DND-41 (cell line): Measurements from ENCODE around the gene TCF7L2.

Experiments
- EZH2 ChIP-seq: IDR thresholded peaks from 3 replicates; pipeline ENCODE4 v1.6.1; 2012; ENCODE audit warnings: borderline replicate concordance, low read depth, mild to moderate bottlenecking, moderate library complexity, low read length, inconsistent platforms; ENCODE audit not compliant: severe bottlenecking
- TF ChIP-seq, protein P1 (sequence below): IDR thresholded peaks from 2 replicates; pipeline ENCODE4 v1.5.1; 2012; ENCODE audit warnings: borderline replicate concordance, low read length, moderate library complexity, mild to moderate bottlenecking; ENCODE audit not compliant: poor library complexity, severe bottlenecking; ENCODE audit errors: extremely low read depth

GRCh38 chr10:112932658-112933057 lies 17.4 kb upstream of the TCF7L2 start:
- TF ChIP-seq EZH2: no peak
- TF ChIP-seq, protein P1, sequence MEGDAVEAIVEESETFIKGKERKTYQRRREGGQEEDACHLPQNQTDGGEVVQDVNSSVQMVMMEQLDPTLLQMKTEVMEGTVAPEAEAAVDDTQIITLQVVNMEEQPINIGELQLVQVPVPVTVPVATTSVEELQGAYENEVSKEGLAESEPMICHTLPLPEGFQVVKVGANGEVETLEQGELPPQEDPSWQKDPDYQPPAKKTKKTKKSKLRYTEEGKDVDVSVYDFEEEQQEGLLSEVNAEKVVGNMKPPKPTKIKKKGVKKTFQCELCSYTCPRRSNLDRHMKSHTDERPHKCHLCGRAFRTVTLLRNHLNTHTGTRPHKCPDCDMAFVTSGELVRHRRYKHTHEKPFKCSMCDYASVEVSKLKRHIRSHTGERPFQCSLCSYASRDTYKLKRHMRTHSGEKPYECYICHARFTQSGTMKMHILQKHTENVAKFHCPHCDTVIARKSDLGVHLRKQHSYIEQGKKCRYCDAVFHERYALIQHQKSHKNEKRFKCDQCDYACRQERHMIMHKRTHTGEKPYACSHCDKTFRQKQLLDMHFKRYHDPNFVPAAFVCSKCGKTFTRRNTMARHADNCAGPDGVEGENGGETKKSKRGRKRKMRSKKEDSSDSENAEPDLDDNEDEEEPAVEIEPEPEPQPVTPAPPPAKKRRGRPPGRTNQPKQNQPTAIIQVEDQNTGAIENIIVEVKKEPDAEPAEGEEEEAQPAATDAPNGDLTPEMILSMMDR: no peak
